Mammary epithelial cell (primary cell): ENCODE data around the gene PALD1.

ENCODE experiments used
- EZH2 ChIP-seq: IDR thresholded peaks from 2 replicates; pipeline ENCODE4 v1.6.1; 2012; ENCODE audit warnings: low read length, inconsistent platforms, borderline replicate concordance
- TF ChIP-seq, protein P1 (sequence below), 2 donors: IDR thresholded peaks in 1 of 2; conservative IDR thresholded peaks in 1 of 2; 2 replicates each; pipeline ENCODE4 v1.5.1; 2011 to 2012; ENCODE audit warnings: inconsistent platforms in 2 of 2, low read length in 2 of 2, mild to moderate bottlenecking in 2 of 2, control low read depth in 1 of 2, low read depth in 1 of 2; ENCODE audit not compliant: insufficient read depth in 1 of 2; ENCODE audit errors: extremely low read depth in 1 of 2

DNA sequence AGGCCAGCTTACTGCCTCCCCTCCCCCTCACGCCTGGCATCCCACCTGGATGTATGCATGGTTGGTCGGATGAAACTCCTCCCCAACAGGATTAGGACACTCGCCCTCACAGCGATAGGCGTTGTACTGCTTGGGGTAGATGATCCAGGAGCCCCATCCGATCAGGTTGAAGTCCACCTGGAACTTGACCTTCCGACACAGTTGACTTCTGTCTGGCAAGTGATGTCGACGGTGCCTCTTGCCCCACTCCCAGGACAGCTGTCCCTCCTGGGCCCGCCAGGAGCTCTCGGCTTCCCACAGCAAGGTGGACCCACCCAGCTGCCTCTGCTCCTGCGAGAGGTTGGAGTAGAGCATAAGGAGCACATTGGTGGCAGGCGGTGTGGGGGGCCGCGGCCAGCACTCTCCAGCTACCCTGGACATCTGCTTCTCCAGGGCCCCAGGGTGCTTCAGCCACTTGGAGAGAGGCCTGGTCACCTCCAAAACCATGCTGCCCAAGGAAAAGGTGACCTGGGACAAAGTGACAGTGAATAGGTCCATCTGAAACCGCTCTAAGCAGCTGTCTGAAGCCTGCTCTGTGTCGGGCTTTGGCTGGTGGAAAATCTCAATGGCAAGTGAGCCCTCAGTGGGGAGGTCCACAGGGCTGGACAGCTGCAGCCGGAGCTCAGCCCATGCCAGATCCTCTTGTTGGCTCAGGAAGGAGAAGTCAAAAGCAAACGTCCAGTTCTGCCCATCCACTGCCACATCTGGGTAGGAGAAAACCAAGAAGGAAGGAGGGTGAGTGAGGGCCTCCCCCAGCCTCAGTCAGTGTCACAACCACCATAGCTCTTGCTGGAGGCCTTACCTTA is 43.1 kb upstream of the PALD1 start:
- no peak for TF ChIP-seq EZH2
- TF ChIP-seq, protein P1, sequence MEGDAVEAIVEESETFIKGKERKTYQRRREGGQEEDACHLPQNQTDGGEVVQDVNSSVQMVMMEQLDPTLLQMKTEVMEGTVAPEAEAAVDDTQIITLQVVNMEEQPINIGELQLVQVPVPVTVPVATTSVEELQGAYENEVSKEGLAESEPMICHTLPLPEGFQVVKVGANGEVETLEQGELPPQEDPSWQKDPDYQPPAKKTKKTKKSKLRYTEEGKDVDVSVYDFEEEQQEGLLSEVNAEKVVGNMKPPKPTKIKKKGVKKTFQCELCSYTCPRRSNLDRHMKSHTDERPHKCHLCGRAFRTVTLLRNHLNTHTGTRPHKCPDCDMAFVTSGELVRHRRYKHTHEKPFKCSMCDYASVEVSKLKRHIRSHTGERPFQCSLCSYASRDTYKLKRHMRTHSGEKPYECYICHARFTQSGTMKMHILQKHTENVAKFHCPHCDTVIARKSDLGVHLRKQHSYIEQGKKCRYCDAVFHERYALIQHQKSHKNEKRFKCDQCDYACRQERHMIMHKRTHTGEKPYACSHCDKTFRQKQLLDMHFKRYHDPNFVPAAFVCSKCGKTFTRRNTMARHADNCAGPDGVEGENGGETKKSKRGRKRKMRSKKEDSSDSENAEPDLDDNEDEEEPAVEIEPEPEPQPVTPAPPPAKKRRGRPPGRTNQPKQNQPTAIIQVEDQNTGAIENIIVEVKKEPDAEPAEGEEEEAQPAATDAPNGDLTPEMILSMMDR (conservative IDR thresholded peaks at IDR 0.05 in 1 of 2, IDR thresholded peaks at IDR 0.05 in 1 of 2; ENCODE audit: extremely low read depth in 1 of 2, insufficient read depth in 1 of 2, low read depth in 1 of 2, low read length in 2 of 2) = no peak
